HEK293 (cell line): ENCODE measurements around the gene PLEKHH3.

ENCODE experiments used
- GLI2 ChIP-seq: fragments of 450-650 bp; formaldehyde crosslinking; IDR thresholded peaks from 2 replicates; pipeline ENCODE4; 2017; ENCODE audit warnings: missing biosample characterization, missing genetic modification characterization, low read depth, borderline replicate concordance
- KLF1 ChIP-seq: fragments of 450-650 bp; formaldehyde crosslinking; IDR thresholded peaks from 2 replicates; pipeline ENCODE4 v1.5.1; 2016; ENCODE audit warnings: missing biosample characterization, missing genetic modification characterization
- PBX3 ChIP-seq: sonication (generic); formaldehyde crosslinking; IDR thresholded peaks from 2 replicates; pipeline ENCODE4 v1.8.1; 2022; ENCODE audit warnings: mild to moderate bottlenecking, moderate library complexity, missing genetic modification reagents
- PRDM1 ChIP-seq: fragments of 450-650 bp; formaldehyde crosslinking; IDR thresholded peaks from 2 replicates; pipeline ENCODE4; 2016; ENCODE audit warnings: missing biosample characterization, missing genetic modification characterization
- PRDM10 ChIP-seq: fragments of 450-650 bp; formaldehyde crosslinking; IDR thresholded peaks from 2 replicates; pipeline ENCODE4 v1.5.1; 2016; ENCODE audit warnings: missing biosample characterization, missing genetic modification characterization
- SP2 ChIP-seq: fragments of 450-650 bp; formaldehyde crosslinking; IDR thresholded peaks from 2 replicates; pipeline ENCODE4 v1.5.1; 2016; ENCODE audit warnings: missing biosample characterization, missing genetic modification characterization
- ZBTB10 ChIP-seq: fragments of 450-650 bp; formaldehyde crosslinking; IDR thresholded peaks from 2 replicates; pipeline ENCODE4 v1.5.1; 2016; ENCODE audit warnings: missing biosample characterization, missing genetic modification characterization
- ZBTB7A ChIP-seq: fragments of 450-650 bp; formaldehyde crosslinking; IDR thresholded peaks from 2 replicates; pipeline ENCODE4 v1.5.1; 2016; ENCODE audit warnings: low read depth, missing biosample characterization, missing genetic modification characterization
- ZBTB8A ChIP-seq: fragments of 450-650 bp; formaldehyde crosslinking; IDR thresholded peaks from 2 replicates; pipeline ENCODE4 v1.5.1; 2016; ENCODE audit warnings: missing biosample characterization, missing genetic modification characterization
- ZIC2 ChIP-seq: fragments of 450-650 bp; formaldehyde crosslinking; IDR thresholded peaks from 2 replicates; pipeline ENCODE4 v1.5.1; 2016; ENCODE audit warnings: missing biosample characterization, missing genetic modification characterization
- ZNF16 ChIP-seq: fragments of 450-650 bp; formaldehyde crosslinking; IDR thresholded peaks from 2 replicates; pipeline ENCODE4 v1.5.1; 2016; ENCODE audit warnings: low read depth, missing biosample characterization, missing genetic modification characterization
- ZNF169 ChIP-seq: fragments of 450-650 bp; formaldehyde crosslinking; IDR thresholded peaks from 2 replicates; pipeline ENCODE4 v1.5.1; 2016; ENCODE audit warnings: missing biosample characterization, missing genetic modification characterization
- ZNF23 ChIP-seq: fragments of 450-650 bp; formaldehyde crosslinking; IDR thresholded peaks from 2 replicates; pipeline ENCODE4 v1.5.1; 2016; ENCODE audit warnings: missing biosample characterization, missing genetic modification characterization, borderline replicate concordance
- ZNF341 ChIP-seq: fragments of 450-650 bp; formaldehyde crosslinking; IDR thresholded peaks from 2 replicates; pipeline ENCODE4; 2016; ENCODE audit warnings: low read depth, missing biosample characterization, missing genetic modification characterization
- ZNF350 ChIP-seq: fragments of 450-650 bp; formaldehyde crosslinking; IDR thresholded peaks from 2 replicates; pipeline ENCODE4 v1.5.0; 2017; ENCODE audit warnings: missing biosample characterization, mild to moderate bottlenecking, missing genetic modification characterization
- ZNF433 ChIP-seq: fragments of 450-650 bp; formaldehyde crosslinking; IDR thresholded peaks from 2 replicates; pipeline ENCODE4 v1.5.1; 2016; ENCODE audit warnings: missing biosample characterization, missing genetic modification characterization, low read depth
- ZNF48 ChIP-seq: fragments of 450-650 bp; formaldehyde crosslinking; IDR thresholded peaks from 2 replicates; pipeline ENCODE4 v1.5.1; 2016; ENCODE audit warnings: missing biosample characterization, missing genetic modification characterization
- ZNF585B ChIP-seq: fragments of 450-650 bp; formaldehyde crosslinking; IDR thresholded peaks from 2 replicates; pipeline ENCODE4 v1.5.1; 2016; ENCODE audit warnings: missing biosample characterization, missing genetic modification characterization
- ZNF654 ChIP-seq: fragments of 450-650 bp; formaldehyde crosslinking; IDR thresholded peaks from 2 replicates; pipeline ENCODE4 v1.5.1; 2016; ENCODE audit warnings: low read depth, missing biosample characterization, missing genetic modification characterization
- ZNF701 ChIP-seq: fragments of 450-650 bp; formaldehyde crosslinking; IDR thresholded peaks from 2 replicates; pipeline ENCODE4 v1.5.1; 2016; ENCODE audit warnings: missing biosample characterization, missing genetic modification characterization
- ZNF792 ChIP-seq: fragments of 450-650 bp; formaldehyde crosslinking; IDR thresholded peaks from 2 replicates; pipeline ENCODE4 v1.5.1; 2016; ENCODE audit warnings: missing biosample characterization, missing genetic modification characterization
- ZNF843 ChIP-seq: fragments of 450-650 bp; formaldehyde crosslinking; IDR thresholded peaks from 2 replicates; pipeline ENCODE4 v1.5.1; 2016; ENCODE audit warnings: missing biosample characterization, missing genetic modification characterization
- ZSCAN30 ChIP-seq: fragments of 450-650 bp; IDR thresholded peaks from 2 replicates; pipeline ENCODE4 v1.5.1; 2018; ENCODE audit warnings: missing biosample characterization, mild to moderate bottlenecking, missing genetic modification characterization, moderate library complexity
- ZXDB ChIP-seq: fragments of 450-650 bp; formaldehyde crosslinking; IDR thresholded peaks from 2 replicates; pipeline ENCODE4 v1.5.1; 2016; ENCODE audit warnings: missing biosample characterization, missing genetic modification characterization
- TF ChIP-seq, protein P1 (sequence below): fragments of 450-650 bp; formaldehyde crosslinking; IDR thresholded peaks from 2 replicates; pipeline ENCODE4 v1.5.1; 2016; ENCODE audit warnings: missing biosample characterization, missing genetic modification characterization
- TF ChIP-seq, protein P2 (sequence below): fragments of 450-650 bp; IDR thresholded peaks from 2 replicates; pipeline ENCODE4 v1.5.1; 2018; ENCODE audit warnings: missing biosample characterization, mild to moderate bottlenecking, missing genetic modification characterization
- TF ChIP-seq, protein P3 (sequence below): fragments of 450-650 bp; formaldehyde crosslinking; IDR thresholded peaks from 2 replicates; pipeline ENCODE4 v1.5.1; 2017; ENCODE audit warnings: missing biosample characterization, mild to moderate bottlenecking, missing genetic modification characterization, moderate library complexity

The PLEKHH3 gene

DNA sequence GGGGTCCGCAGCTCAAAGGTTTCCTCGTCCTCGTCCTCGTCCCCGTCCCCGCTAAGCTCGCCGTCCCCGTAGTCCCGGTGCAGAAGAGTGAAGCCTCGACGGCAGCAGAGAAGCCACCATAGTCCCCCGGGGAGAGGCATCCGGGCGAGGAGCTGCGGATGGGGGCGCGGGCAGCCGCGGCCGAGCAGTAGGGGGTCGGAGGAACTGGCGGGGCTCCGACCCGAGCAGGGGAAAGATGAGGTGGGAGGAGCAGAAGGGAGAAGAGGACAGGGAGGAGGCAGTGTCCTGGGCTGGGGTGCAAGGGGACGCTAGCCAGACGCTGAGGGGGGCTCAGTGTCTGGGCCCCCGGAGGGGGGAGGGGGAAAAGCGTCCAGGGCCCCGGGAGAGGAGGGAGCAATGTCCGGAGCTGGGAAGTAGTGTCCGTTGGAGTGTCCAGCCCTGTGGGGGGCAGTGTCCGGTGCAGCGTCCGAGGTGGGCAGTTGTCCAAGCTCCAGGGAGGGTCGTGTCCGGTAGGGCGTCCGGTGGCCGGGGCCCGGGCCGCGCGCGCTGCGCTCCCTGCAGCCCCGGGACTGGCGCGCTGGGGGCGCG lies at the start of gene PLEKHH3 (continued):
- TF ChIP-seq, protein P1, sequence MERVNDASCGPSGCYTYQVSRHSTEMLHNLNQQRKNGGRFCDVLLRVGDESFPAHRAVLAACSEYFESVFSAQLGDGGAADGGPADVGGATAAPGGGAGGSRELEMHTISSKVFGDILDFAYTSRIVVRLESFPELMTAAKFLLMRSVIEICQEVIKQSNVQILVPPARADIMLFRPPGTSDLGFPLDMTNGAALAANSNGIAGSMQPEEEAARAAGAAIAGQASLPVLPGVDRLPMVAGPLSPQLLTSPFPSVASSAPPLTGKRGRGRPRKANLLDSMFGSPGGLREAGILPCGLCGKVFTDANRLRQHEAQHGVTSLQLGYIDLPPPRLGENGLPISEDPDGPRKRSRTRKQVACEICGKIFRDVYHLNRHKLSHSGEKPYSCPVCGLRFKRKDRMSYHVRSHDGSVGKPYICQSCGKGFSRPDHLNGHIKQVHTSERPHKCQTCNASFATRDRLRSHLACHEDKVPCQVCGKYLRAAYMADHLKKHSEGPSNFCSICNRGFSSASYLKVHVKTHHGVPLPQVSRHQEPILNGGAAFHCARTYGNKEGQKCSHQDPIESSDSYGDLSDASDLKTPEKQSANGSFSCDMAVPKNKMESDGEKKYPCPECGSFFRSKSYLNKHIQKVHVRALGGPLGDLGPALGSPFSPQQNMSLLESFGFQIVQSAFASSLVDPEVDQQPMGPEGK (tag by site-specific recombination) = peak; percentile 99
- TF ChIP-seq, protein P2, sequence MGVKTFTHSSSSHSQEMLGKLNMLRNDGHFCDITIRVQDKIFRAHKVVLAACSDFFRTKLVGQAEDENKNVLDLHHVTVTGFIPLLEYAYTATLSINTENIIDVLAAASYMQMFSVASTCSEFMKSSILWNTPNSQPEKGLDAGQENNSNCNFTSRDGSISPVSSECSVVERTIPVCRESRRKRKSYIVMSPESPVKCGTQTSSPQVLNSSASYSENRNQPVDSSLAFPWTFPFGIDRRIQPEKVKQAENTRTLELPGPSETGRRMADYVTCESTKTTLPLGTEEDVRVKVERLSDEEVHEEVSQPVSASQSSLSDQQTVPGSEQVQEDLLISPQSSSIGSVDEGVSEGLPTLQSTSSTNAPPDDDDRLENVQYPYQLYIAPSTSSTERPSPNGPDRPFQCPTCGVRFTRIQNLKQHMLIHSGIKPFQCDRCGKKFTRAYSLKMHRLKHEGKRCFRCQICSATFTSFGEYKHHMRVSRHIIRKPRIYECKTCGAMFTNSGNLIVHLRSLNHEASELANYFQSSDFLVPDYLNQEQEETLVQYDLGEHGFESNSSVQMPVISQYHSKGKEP = no peak
- TF ChIP-seq ZBTB8A (tag by site-specific recombination) (no peak), ZNF701 (tag by site-specific recombination) (no peak), ZNF792 (tag by site-specific recombination) (peak; percentile 47; the same call in 1 of the 2 replicates), GLI2 (tag by site-specific recombination) (no peak), ZBTB10 (tag by site-specific recombination) (peak; percentile 99), ZNF169 (no peak), SP2 (no peak; the same call in 1 of the 2 replicates), ZNF843 (peak; percentile 49; the same call in 1 of the 2 replicates), ZIC2 (tag by site-specific recombination) (peak; percentile 98), ZNF350 (tag by site-specific recombination) (no peak), ZNF16 (tag by site-specific recombination) (no peak), ZXDB (tag by site-specific recombination) (peak; percentile 36), ZBTB7A (tag by site-specific recombination) (peak; percentile 99), ZNF585B (tag by site-specific recombination) (no peak), KLF1 (tag by site-specific recombination) (no peak), ZNF48 (no peak), ZNF341 (tag by site-specific recombination) (peak; percentile 96), ZSCAN30 (0 out of 2 replicates have a peak, but pooled peaks have one; percentile 38), ZNF654 (tag by site-specific recombination) (no peak), ZNF433 (tag by site-specific recombination) (no peak), PRDM1 (tag by site-specific recombination) (no peak), ZNF23 (no peak), PRDM10 (tag by site-specific recombination) (no peak), PBX3 (CRISPR knock-in tag) (peak; percentile 22; the same call in 1 of the 2 replicates)
- TF ChIP-seq, protein P3, sequence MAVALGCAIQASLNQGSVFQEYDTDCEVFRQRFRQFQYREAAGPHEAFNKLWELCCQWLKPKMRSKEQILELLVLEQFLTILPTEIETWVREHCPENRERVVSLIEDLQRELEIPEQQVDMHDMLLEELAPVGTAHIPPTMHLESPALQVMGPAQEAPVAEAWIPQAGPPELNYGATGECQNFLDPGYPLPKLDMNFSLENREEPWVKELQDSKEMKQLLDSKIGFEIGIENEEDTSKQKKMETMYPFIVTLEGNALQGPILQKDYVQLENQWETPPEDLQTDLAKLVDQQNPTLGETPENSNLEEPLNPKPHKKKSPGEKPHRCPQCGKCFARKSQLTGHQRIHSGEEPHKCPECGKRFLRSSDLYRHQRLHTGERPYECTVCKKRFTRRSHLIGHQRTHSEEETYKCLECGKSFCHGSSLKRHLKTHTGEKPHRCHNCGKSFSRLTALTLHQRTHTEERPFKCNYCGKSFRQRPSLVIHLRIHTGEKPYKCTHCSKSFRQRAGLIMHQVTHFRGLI = no peak; the same call in none of the 2 replicates
